OCI-LY1 (cell line): ENCODE measurements around the gene C1orf50.
A peak's percentile ranks its signal among the peaks of the same experiment; 100 is the strongest.

Experiments used
- H2AFZ ChIP-seq: fragments of 200-600 bp; sonication (generic), shearing (Covaris generic); 2 replicates; pipeline ENCODE4 v1.6.0; 2014; ENCODE audit warnings: antibody characterized with exemption, mild to moderate bottlenecking, low read length
- H3F3A ChIP-seq: fragments of 200-600 bp; sonication (generic), shearing (Covaris generic); 2 replicates; pipeline ENCODE4 v1.6.0; 2014; ENCODE audit warnings: mild to moderate bottlenecking, antibody characterized with exemption, low read length, moderate library complexity; ENCODE audit not compliant: insufficient read depth
- H3K27ac ChIP-seq: fragments of 200-600 bp; sonication (generic); 2 replicates; pipeline ENCODE4 v1.5.1; 2014; ENCODE audit warnings: low read length, mixed run types, mild to moderate bottlenecking, low read depth; ENCODE audit not compliant: poor library complexity, severe bottlenecking
- H3K27me3 ChIP-seq: fragments of 200-600 bp; sonication (generic); 2 replicates; pipeline ENCODE4 v1.6.0; 2014; ENCODE audit warnings: antibody characterized with exemption, mild to moderate bottlenecking, low read length, moderate library complexity; ENCODE audit not compliant: insufficient read depth
- H3K36me3 ChIP-seq: fragments of 200-600 bp; sonication (generic); 2 replicates; pipeline ENCODE4 v1.6.1; 2014; ENCODE audit warnings: mild to moderate bottlenecking, antibody characterized with exemption, low read length, moderate library complexity, mixed read lengths; ENCODE audit not compliant: insufficient read depth
- H3K4me1 ChIP-seq: fragments of 200-600 bp; sonication (generic); 2 replicates; pipeline ENCODE4 v1.5.1; 2014; ENCODE audit warnings: mild to moderate bottlenecking, low read length, moderate library complexity; ENCODE audit not compliant: insufficient read depth, severe bottlenecking
- H3K4me2 ChIP-seq: fragments of 200-600 bp; sonication (generic), shearing (Covaris generic); 2 replicates; pipeline ENCODE4 v1.6.1; 2014; ENCODE audit warnings: low read length
- H3K4me3 ChIP-seq: fragments of 200-600 bp; sonication (generic); 2 replicates; pipeline ENCODE4 v1.5.1; 2014; ENCODE audit warnings: low read length, low read depth, mild to moderate bottlenecking, mixed read lengths; ENCODE audit not compliant: poor library complexity, severe bottlenecking
- H3K79me2 ChIP-seq: fragments of 200-600 bp; shearing (Covaris generic); 2 replicates; pipeline ENCODE4 v1.6.1; 2016; ENCODE audit warnings: mixed run types, low read length, mixed read lengths; ENCODE audit not compliant: insufficient read depth
- H3K9ac ChIP-seq: fragments of 200-600 bp; sonication (generic), shearing (Covaris generic); 2 replicates; pipeline ENCODE4 v1.6.1; 2014; ENCODE audit warnings: mild to moderate bottlenecking, low read length, mixed read lengths
- H3K9me2 ChIP-seq: fragments of 200-600 bp; sonication (generic), shearing (Covaris generic); 2 replicates; pipeline ENCODE4 v1.6.1; 2014; ENCODE audit warnings: low read depth, mild to moderate bottlenecking, low read length, mixed read lengths
- H3K9me3 ChIP-seq: fragments of 200-600 bp; shearing (Covaris generic); 2 replicates; pipeline ENCODE4 v1.6.1; 2014; ENCODE audit warnings: low read length, mixed read lengths
- H4K20me1 ChIP-seq: fragments of 200-600 bp; sonication (generic), shearing (Covaris generic); 2 replicates; pipeline ENCODE4 v1.6.0; 2016; ENCODE audit warnings: mild to moderate bottlenecking, low read length; ENCODE audit not compliant: insufficient read depth
- CTCF ChIP-seq: fragments of 200-600 bp; sonication (generic), shearing (Covaris generic); IDR thresholded peaks from 2 replicates; pipeline ENCODE4 v1.5.1; 2017; ENCODE audit warnings: mild to moderate bottlenecking, antibody characterized with exemption, low read length, moderate library complexity, mixed read lengths
- EZH2 ChIP-seq: fragments of 200-600 bp; sonication (generic), shearing (Covaris generic); IDR thresholded peaks from 2 replicates; pipeline ENCODE4 v1.8.0; 2017; ENCODE audit warnings: borderline replicate concordance, mixed run types, mild to moderate bottlenecking, antibody characterized with exemption, low read length, moderate library complexity, mixed read lengths

C1orf50 gene

DNA sequence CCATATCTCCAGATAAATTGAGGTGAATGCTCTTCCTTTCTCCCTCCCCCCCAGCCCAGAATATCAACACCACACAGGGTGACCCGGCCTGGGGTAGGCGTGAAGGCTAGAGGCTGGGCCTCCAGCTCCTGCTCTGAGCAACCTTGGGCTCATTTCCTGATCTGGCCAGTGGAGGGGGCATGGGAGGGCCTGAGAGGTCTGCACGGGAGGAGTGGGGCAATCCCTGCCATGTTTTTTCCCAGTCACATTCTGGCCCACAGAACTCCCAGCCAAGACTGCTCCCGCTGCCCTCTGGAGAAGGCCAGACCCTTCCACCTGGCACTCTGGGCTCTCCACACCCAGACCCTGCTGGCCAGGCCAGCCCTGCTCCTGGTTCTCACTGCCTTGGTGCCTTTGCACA lies 30.9 kb upstream of the C1orf50 start:
- no peak for TF ChIP-seq EZH2
- 0 out of 2 replicates have a peak, but pooled peaks have one; percentile 9 for TF ChIP-seq CTCF
- no peaks in the 10 kb centered on the region for H3K9me3 ChIP-seq
- H3K27me3 ChIP-seq, result peaks cover 3% of the 10 kb centered on the region; the same call in 1 of the 2 replicates
- H3K79me2 ChIP-seq, result no peaks in the 10 kb centered on the region
- no peak overlapping the region for H3K4me3 ChIP-seq
- no peaks in the 10 kb centered on the region for H3F3A ChIP-seq
- H3K36me3 ChIP-seq, result no peaks in the 10 kb centered on the region
- H3K4me2 ChIP-seq, result no peak overlapping the region
- H3K27ac ChIP-seq, result no peak overlapping the region
- no peaks in the 10 kb centered on the region for H4K20me1 ChIP-seq
- no peak overlapping the region for H3K9ac ChIP-seq
- no peaks in the 10 kb centered on the region for H3K9me2 ChIP-seq
- H2AFZ ChIP-seq, result no peak overlapping the region
- no peaks in the 10 kb centered on the region for H3K4me1 ChIP-seq

DNA sequence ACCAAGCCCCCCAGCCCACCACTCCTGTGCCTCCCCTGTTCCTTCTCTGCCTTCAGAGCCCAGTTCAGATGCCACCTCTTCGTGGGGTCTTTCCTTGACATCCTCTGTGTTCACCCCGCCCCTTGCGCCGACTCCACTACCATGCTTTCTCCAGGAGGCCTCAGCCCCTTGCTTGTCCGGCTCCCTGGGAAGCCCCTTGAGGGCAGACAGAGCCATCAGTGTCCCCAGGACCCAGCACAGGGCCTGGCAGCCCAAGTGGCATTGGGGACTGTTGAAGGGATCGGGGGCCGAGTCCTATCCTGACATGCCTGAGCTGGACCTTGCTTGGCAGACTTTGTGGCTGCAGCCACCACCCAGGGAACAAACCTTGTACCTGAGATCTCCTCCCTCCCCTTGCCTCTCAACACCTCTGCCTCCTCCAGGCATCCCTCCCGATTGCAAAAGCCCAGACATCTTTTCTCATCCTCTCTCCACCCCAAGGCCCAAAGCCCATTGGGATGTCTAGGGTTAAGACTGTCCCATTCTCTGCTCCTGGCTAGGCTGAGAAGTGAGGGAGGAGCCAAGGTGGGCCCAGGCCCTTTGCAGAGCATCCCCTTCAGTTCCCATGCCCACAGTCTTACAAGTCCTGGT lies 30.4 kb upstream of the C1orf50 start:
- Histone ChIP-seq H3K79me2 (no peaks in the 10 kb centered on the region), H3K9ac (no peak overlapping the region), H3F3A (no peaks in the 10 kb centered on the region), H3K4me3 (no peak overlapping the region), H4K20me1 (no peaks in the 10 kb centered on the region), H3K9me3 (no peaks in the 10 kb centered on the region), H3K9me2 (no peaks in the 10 kb centered on the region), H3K36me3 (no peaks in the 10 kb centered on the region), H3K27ac (no peak overlapping the region), H3K4me1 (no peaks in the 10 kb centered on the region), H2AFZ (no peak overlapping the region), H3K27me3 (peaks cover 3% of the 10 kb centered on the region; the same call in 1 of the 2 replicates), H3K4me2 (no peak overlapping the region)
- TF ChIP-seq EZH2, result no peak

DNA sequence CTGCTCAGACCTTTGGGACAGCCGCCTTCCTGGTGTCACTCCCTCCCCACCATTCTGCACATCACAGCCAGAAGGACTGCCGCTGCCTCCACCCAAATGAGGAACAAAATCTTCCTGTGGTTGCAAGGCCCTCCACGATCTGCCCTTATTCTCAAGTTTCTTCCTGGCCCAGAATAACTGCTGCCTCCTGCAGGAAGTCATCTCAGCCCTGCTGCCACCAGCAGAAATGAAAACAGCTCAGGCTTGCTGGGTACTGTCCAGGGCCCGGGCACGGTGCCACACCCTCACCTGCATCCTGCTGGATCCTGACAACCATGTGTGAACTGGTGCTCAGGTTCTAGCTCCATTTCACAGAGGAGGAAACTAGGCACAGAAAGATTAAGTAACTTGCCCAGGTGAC lies 29.8 kb upstream of the C1orf50 start:
- H3K4me2 ChIP-seq, result no peak overlapping the region
- peaks cover 2% of the 10 kb centered on the region; the same call in 1 of the 2 replicates for H3K27me3 ChIP-seq
- H3K4me3 ChIP-seq, result no peak overlapping the region
- no peak overlapping the region for H3K27ac ChIP-seq
- H3K9ac ChIP-seq, result no peak overlapping the region
- no peaks in the 10 kb centered on the region for H3K4me1 ChIP-seq
- H3K36me3 ChIP-seq, result no peaks in the 10 kb centered on the region
- no peaks in the 10 kb centered on the region for H3K79me2 ChIP-seq
- no peaks in the 10 kb centered on the region for H3K9me2 ChIP-seq
- no peaks in the 10 kb centered on the region for H3K9me3 ChIP-seq
- no peak overlapping the region for H2AFZ ChIP-seq
- no peaks in the 10 kb centered on the region for H3F3A ChIP-seq
- no peak for TF ChIP-seq EZH2
- TF ChIP-seq CTCF, result peak; percentile 23; the same call in 1 of the 2 replicates
- no peaks in the 10 kb centered on the region for H4K20me1 ChIP-seq
